Tibial artery (tissue), 4 donors: Measurements from ENCODE around the gene ECI1.
A peak's percentile ranks its signal among the peaks of the same experiment; 100 is the strongest.
"Not testable (repeated sequence)": the region's sequence is repeated elsewhere in the genome, so short reads cannot be mapped to it uniquely, and the experiment has no call there.

Experiments
- DNase-seq, 2 donors: peaks; one replicate each; pipeline ENCODE4 v3.0.0-alpha.2; 2019
- H3K27ac ChIP-seq, 2 donors: fragments of 200-600 bp; sonication (generic) in 1 of 2; 1 replicate in 1 of 2; 2 replicates in 1 of 2; pipeline ENCODE4 v1.5.1; 2018 to 2019; ENCODE audit warnings: mild to moderate bottlenecking in 1 of 2
- H3K27me3 ChIP-seq, 2 donors: fragments of 200-600 bp; sonication (generic) in 1 of 2; one replicate each; pipeline versions ENCODE4 v1.5.1 to v1.6.0; 2016 to 2019
- H3K36me3 ChIP-seq, 3 donors: fragments of 200-600 bp; sonication (generic) in 2 of 3; one replicate each; pipeline ENCODE4 v1.5.1; 2016 to 2019; ENCODE audit warnings: mild to moderate bottlenecking in 2 of 3
- H3K4me1 ChIP-seq, 4 donors: fragments of 200-600 bp; sonication (generic) in 2 of 4; 1 replicate in 3 of 4; 2 replicates in 1 of 4; pipeline ENCODE4 v1.5.1; 2016 to 2019
- H3K4me3 ChIP-seq, 2 donors: fragments of 200-600 bp; sonication (generic) in 1 of 2; 1 replicate in 1 of 2; 2 replicates in 1 of 2; pipeline ENCODE4 v1.5.1; 2018 to 2019; ENCODE audit warnings: mild to moderate bottlenecking in 2 of 2
- H3K9me3 ChIP-seq, 3 donors: fragments of 200-600 bp; sonication (generic) in 1 of 3; one replicate each; pipeline ENCODE4 v1.5.1; 2016 to 2019
- intact Hi-C: fragments of 100-400 bp; cut with DNase I; formaldehyde crosslinking; loops from one replicate; pipeline ENCODE4 v1.15.0; 2023; ENCODE audit warnings: low total_unique reads
- TF ChIP-seq, protein P1 (sequence below), 2 experiments: fragments of 200-600 bp in 1 of 2; fragments of 450-650 bp in 1 of 2; IDR thresholded peaks; one replicate each; pipeline ENCODE4 v1.5.1; 2017 to 2019; ENCODE audit warnings: antibody characterized with exemption in 2 of 2, mild to moderate bottlenecking in 1 of 2, moderate library complexity in 1 of 2

Gene ECI1

DNA sequence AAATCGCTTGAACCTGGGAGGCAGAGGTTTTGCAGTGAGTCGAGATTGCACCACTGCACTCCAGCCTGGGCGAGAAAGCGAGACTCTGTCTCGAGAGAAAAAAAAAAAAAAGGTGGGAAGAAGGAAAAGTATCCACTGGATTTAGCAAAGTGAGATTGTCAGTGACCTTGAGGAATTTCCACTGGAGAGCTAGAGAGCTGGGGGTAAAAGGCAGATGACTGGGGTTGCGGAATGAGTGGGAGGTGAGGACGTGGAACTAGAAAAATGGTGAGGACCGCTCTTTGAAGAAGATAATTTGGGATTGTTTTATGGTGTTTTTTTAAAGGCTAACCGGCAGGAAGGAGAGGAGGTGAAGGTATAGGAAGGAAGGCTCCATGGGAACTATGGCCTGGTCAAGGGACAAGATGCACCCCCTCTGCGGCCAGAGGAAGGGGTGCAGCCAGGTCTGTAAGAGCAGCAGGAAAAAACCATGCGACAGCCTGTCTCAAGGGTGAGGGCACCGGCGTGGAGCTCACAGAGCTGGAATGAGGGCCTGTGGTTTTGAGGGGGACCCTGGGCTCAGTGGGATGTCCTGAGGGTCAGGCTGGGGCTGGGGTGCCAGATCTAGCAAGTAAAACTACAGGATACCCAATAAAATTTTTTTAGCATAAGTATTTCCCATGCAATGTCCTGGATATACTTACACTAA, 46.8 kb downstream of the ECI1 start:
- Histone ChIP-seq H3K36me3 (peaks cover 18 to 30% (median 24%) of the 10 kb centered on the region in 3 donors), H3K4me1 (peaks cover 0 to 18% (median 13%) of the 10 kb centered on the region in 4 donors), H3K4me3 (peak overlapping the region; percentile 68 to 75), H3K9me3 (no peaks in the 10 kb centered on the region), H3K27ac (peak overlapping the region; percentile 94 to 95), H3K27me3 (peaks cover 0 to under 1% of the 10 kb centered on the region in 2 donors)
- DNase-seq = no peak
- intact Hi-C loops = no loop called here
- TF ChIP-seq, protein P1, sequence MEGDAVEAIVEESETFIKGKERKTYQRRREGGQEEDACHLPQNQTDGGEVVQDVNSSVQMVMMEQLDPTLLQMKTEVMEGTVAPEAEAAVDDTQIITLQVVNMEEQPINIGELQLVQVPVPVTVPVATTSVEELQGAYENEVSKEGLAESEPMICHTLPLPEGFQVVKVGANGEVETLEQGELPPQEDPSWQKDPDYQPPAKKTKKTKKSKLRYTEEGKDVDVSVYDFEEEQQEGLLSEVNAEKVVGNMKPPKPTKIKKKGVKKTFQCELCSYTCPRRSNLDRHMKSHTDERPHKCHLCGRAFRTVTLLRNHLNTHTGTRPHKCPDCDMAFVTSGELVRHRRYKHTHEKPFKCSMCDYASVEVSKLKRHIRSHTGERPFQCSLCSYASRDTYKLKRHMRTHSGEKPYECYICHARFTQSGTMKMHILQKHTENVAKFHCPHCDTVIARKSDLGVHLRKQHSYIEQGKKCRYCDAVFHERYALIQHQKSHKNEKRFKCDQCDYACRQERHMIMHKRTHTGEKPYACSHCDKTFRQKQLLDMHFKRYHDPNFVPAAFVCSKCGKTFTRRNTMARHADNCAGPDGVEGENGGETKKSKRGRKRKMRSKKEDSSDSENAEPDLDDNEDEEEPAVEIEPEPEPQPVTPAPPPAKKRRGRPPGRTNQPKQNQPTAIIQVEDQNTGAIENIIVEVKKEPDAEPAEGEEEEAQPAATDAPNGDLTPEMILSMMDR (IDR thresholded peaks at IDR 0.05) = no peak

DNA sequence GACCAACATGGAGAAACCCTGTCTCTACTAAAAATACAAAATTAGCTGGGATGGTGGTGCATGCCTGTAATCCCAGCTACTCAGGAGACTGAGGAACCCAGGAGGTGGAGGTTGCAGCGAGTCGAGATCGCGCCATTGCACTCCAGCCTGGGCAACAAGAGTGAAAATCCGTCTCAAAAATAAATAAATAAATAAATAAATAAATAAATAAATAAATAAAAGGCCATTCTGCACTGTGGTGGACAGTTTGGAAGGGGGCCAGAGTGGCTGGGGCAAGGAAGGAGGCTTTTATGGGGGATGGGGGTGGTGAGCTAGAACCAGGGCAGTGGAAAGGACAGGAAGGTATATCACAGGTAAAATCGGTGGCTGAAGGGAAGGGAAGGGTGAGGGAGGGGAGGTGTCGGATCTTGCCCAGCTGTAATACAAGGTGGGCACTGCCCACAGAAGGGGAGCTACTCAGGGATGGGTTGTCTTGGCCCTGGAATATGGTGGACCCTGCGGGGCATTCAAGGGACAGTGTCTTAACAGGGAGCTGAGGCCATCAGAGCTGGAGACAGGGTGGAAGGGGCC, 48.2 kb downstream of the ECI1 start:
- H3K4me3 ChIP-seq, H3K9me3 ChIP-seq, intact Hi-C loops, H3K27ac ChIP-seq, DNase-seq: not testable (repeated sequence)
- Histone ChIP-seq H3K36me3 (peaks cover 9 to 17% (median 10%) of the 10 kb centered on the region in 3 donors), H3K27me3 (peaks cover 0 to 10% of the 10 kb centered on the region in 2 donors), H3K4me1 (peaks cover 0 to 18% (median 13%) of the 10 kb centered on the region in 4 donors)

DNA sequence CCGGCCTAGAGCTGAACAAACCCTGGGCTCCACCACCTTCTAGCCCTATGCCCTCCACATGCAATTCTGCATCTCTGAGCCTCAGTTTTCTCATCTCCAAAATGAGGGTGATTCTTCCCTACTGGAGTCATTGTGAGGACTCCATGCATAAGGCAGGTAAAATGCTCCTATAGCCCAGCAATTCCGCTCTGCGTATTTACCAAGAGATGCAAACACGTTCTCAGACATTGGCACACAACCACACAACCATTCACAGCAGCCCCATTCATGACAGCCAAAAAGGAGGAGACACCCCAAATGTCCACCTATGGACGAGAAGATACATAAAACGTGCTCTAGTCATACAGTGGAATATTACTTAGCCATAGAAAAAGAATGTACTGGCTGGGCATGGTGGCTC, 51.1 kb downstream of the ECI1 start:
- no peaks in the 10 kb centered on the region for H3K36me3 ChIP-seq
- no peak overlapping the region for H3K27ac ChIP-seq
- no peak overlapping the region for H3K4me3 ChIP-seq
- peaks cover 0 to 22% (median 12%) of the 10 kb centered on the region in 4 donors for H3K4me1 ChIP-seq
- H3K9me3 ChIP-seq = no peaks in the 10 kb centered on the region
- peaks cover 2 to 34% of the 10 kb centered on the region in 2 donors for H3K27me3 ChIP-seq
- DNase-seq = no peak
- TF ChIP-seq, protein P1 (IDR thresholded peaks at IDR 0.05) = no peak
- intact Hi-C loops = no loop called here

DNA sequence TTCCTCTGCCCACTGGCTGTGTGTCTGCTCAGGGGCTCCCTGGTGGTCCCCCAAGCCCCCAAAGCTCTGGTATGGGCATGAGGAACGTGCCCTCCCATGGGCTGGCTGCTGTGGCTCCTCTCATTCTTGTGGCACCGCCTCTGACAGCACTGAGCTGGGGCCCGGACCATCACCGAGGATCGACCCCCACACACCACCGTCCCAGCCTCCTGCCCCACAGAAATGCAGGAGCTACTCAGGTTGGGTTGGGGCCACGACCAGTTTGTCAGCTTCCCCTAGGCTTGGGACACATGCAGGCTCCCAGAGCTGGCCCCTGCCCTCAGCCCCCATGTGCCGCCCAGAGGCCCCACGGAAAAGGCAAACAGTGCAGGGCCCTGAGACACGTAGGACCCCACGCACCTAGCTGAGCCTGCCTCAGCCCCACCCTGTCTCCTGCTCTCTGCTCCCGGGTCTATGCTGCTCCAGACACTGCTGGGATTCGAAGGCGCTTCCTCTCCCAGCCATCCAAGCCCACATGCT, 51.7 kb downstream of the ECI1 start:
- H3K4me1 ChIP-seq = peaks cover 0 to 23% (median 16%) of the 10 kb centered on the region in 4 donors
- no peaks in the 10 kb centered on the region for H3K9me3 ChIP-seq
- DNase-seq = no peak
- H3K27ac ChIP-seq = no peak overlapping the region
- no peaks in the 10 kb centered on the region for H3K36me3 ChIP-seq
- TF ChIP-seq, protein P1 (IDR thresholded peaks at IDR 0.05) = no peak
- peaks cover 2 to 41% of the 10 kb centered on the region in 2 donors for H3K27me3 ChIP-seq
- intact Hi-C loops = no loop called here
- no peak overlapping the region for H3K4me3 ChIP-seq

DNA sequence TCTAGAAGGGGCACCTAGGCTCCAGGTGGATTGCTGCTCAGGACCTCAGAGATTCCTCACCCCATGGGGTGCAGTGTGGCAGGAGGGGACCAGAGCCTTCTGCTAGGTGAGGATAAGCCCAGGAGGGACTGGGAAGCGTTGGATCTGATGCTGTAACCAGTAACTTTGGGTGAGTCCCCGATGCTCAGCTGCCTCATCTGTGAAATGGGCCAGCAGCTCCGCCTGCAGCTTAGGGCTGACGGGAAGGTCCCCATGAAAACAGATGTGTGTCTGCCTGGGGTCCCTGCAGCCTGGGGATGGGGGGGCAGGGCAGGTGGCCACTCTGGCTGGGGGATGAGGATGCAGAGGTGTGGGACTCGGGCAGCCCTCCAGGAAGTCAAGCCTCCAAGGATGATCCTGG, 52.3 kb downstream of the ECI1 start:
- Histone ChIP-seq H3K27ac (no peak overlapping the region), H3K27me3 (peaks cover 2 to 46% of the 10 kb centered on the region in 2 donors), H3K4me3 (no peak overlapping the region), H3K36me3 (no peaks in the 10 kb centered on the region), H3K9me3 (no peaks in the 10 kb centered on the region), H3K4me1 (peaks cover 0 to 21% (median 16%) of the 10 kb centered on the region in 4 donors)
- TF ChIP-seq, protein P1 (IDR thresholded peaks at IDR 0.05) = no peak
- intact Hi-C loops = no loop called here
- DNase-seq = no peak

DNA sequence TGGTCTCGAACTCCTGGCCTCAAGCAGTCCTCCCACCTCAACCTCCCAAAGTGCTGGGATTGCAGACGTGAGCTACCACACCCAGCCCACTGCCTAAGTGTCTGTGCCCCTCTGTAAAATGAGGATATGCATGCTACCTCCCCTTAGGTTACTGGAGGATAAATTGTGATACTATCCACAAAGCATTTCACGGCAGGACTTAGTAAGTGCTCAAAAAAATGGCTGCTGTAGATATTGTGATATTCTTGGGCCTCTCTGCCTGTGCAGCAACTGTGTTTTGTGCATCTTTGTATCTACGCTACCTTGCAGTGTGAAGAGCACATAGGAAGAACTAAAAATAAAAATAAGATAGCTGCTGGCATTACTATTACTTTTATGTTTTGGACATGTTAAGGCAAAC, 53.1 kb downstream of the ECI1 start:
- Histone ChIP-seq H3K9me3 (no peaks in the 10 kb centered on the region), H3K27me3 (peaks cover 2 to 55% of the 10 kb centered on the region in 2 donors), H3K36me3 (no peaks in the 10 kb centered on the region), H3K4me1 (peaks cover 0 to 21% (median 16%) of the 10 kb centered on the region in 4 donors), H3K27ac (no peak overlapping the region), H3K4me3 (no peak overlapping the region)
- DNase-seq = no peak
- TF ChIP-seq, protein P1 (IDR thresholded peaks at IDR 0.05) = no peak
- intact Hi-C loops = no loop called here
